ENCODE measurements around the gene BUB3. TPM values are rescaled to one million over a fixed set of nuclear protein-coding genes. Genes with fewer than 3 reads are reported as not detected.

The BUB3 gene
- total and polyA plus RNA-seq, 2 experiments from 2014 or later = 92.0 to 131 TPM

- Histone ChIP-seq H3K9me2 (replicated peaks; ENCODE audit: insufficient read depth) (no peaks in the 10 kb centered on the region), H3K4me2 (no peak overlapping the region), H3K36me3 (replicated peaks; ENCODE audit: insufficient read depth, low read depth) (no peaks in the 10 kb centered on the region), H3K4me3 (no peak overlapping the region), H2AFZ (no peak overlapping the region), H4K20me1 (ENCODE audit: insufficient read depth, poor library complexity, severe bottlenecking) (no peaks in the 10 kb centered on the region), H3K27me3 (no peaks in the 10 kb centered on the region), H3K9me3 (ENCODE audit: low read depth) (no peaks in the 10 kb centered on the region), H3K4me1 (ENCODE audit: insufficient read depth) (no peaks in the 10 kb centered on the region), H3K27ac (no peak overlapping the region), H3K79me2 (no peaks in the 10 kb centered on the region)
- TF ChIP-seq CTCF (IDR thresholded peaks at IDR 0.05; ENCODE audit: poor library complexity) (no peak), EZH2phosphoT487 (IDR thresholded peaks at IDR 0.05; ENCODE audit: low read depth, severe bottlenecking, unreplicated experiment) (no peak), EZH2 (IDR thresholded peaks at IDR 0.05; ENCODE audit: borderline replicate concordance) (no peak)
- 65% methylated on average over 6 of the region's 6 CpGs for WGBS (ENCODE audit: low lambda C conversion rate, missing lambda C conversion rate)
- DNase-seq (ENCODE audit: low spot score) = no peak
Measured at GRCh38 chr10:123200531-123200930, 46.3 kb downstream of the BUB3 start.

- Histone ChIP-seq H3K36me3 (replicated peaks; ENCODE audit: insufficient read depth, low read depth) (no peaks in the 10 kb centered on the region), H3K4me1 (ENCODE audit: insufficient read depth) (no peaks in the 10 kb centered on the region), H2AFZ (no peak overlapping the region), H3K9me2 (replicated peaks; ENCODE audit: insufficient read depth) (no peaks in the 10 kb centered on the region), H3K27ac (no peak overlapping the region), H3K79me2 (no peaks in the 10 kb centered on the region), H3K4me3 (no peak overlapping the region), H3K27me3 (no peaks in the 10 kb centered on the region), H3K9me3 (ENCODE audit: low read depth) (no peaks in the 10 kb centered on the region), H4K20me1 (ENCODE audit: insufficient read depth, poor library complexity, severe bottlenecking) (no peaks in the 10 kb centered on the region), H3K4me2 (no peak overlapping the region)
- TF ChIP-seq CTCF (IDR thresholded peaks at IDR 0.05; ENCODE audit: poor library complexity) (no peak), EZH2 (IDR thresholded peaks at IDR 0.05; ENCODE audit: borderline replicate concordance) (no peak), EZH2phosphoT487 (IDR thresholded peaks at IDR 0.05; ENCODE audit: low read depth, severe bottlenecking, unreplicated experiment) (no peak)
- no peak for DNase-seq (ENCODE audit: low spot score)
- 93% methylated on average over 8 of the region's 8 CpGs for WGBS (ENCODE audit: low lambda C conversion rate, missing lambda C conversion rate)
Measured at GRCh38 chr10:123202506-123202905, 48.3 kb downstream of the BUB3 start.

- Histone ChIP-seq H3K4me3 (no peak overlapping the region), H3K36me3 (replicated peaks; ENCODE audit: insufficient read depth, low read depth) (no peaks in the 10 kb centered on the region), H2AFZ (no peak overlapping the region), H3K9me2 (replicated peaks; ENCODE audit: insufficient read depth) (no peaks in the 10 kb centered on the region), H3K9me3 (ENCODE audit: low read depth) (peaks cover 8% of the 10 kb centered on the region), H3K79me2 (no peaks in the 10 kb centered on the region), H3K27me3 (no peaks in the 10 kb centered on the region), H4K20me1 (ENCODE audit: insufficient read depth, poor library complexity, severe bottlenecking) (no peaks in the 10 kb centered on the region), H3K27ac (peak overlapping the region; percentile 53), H3K4me1 (ENCODE audit: insufficient read depth) (no peaks in the 10 kb centered on the region), H3K4me2 (no peak overlapping the region)
- 93% methylated on average over 6 of the region's 6 CpGs for WGBS (ENCODE audit: low lambda C conversion rate, missing lambda C conversion rate)
- peak; percentile 16 for DNase-seq (ENCODE audit: low spot score)
- TF ChIP-seq EZH2 (IDR thresholded peaks at IDR 0.05; ENCODE audit: borderline replicate concordance) (no peak), EZH2phosphoT487 (IDR thresholded peaks at IDR 0.05; ENCODE audit: low read depth, severe bottlenecking, unreplicated experiment) (no peak), CTCF (IDR thresholded peaks at IDR 0.05; ENCODE audit: poor library complexity) (no peak)
Measured at GRCh38 chr10:123203393-123204126, 49.4 kb downstream of the BUB3 start.

Measured in hepatocyte (in vitro differentiated cells).